GM10266 (cell line): ENCODE measurements around the gene ASXL3.

ENCODE experiments used
- DNase-seq: peaks from one replicate; pipeline ENCODE4 v3.0.0; 2012; ENCODE audit errors: extremely low spot score
- CTCF ChIP-seq: IDR thresholded peaks from 2 replicates; pipeline ENCODE4 v1.5.1; 2012; ENCODE audit warnings: mild to moderate bottlenecking, low read depth; ENCODE audit not compliant: control insufficient read depth, insufficient read depth; ENCODE audit errors: missing control alignments

The ASXL3 gene

GRCh38 chr18:33699372-33699771, 121.4 kb downstream of the ASXL3 start:
- TF ChIP-seq CTCF, result no peak
- no peak for DNase-seq

- no peak for TF ChIP-seq CTCF
- peak; percentile 30 for DNase-seq
Observed at GRCh38 chr18:33700513-33700976, 122.5 kb downstream of the ASXL3 start.

GRCh38 chr18:33702625-33703024, 124.6 kb downstream of the ASXL3 start:
- DNase-seq, result no peak
- TF ChIP-seq CTCF, result no peak

- TF ChIP-seq CTCF, result no peak
- DNase-seq, result no peak
Observed at GRCh38 chr18:33706391-33706790, 128.4 kb downstream of the ASXL3 start.

- DNase-seq, result no peak
- TF ChIP-seq CTCF, result no peak
Observed at GRCh38 chr18:33708876-33709275, 130.9 kb downstream of the ASXL3 start.

- no peak for DNase-seq
- TF ChIP-seq CTCF, result no peak
Observed at GRCh38 chr18:33710269-33710668, 132.2 kb downstream of the ASXL3 start.

GRCh38 chr18:33711514-33711913, 133.5 kb downstream of the ASXL3 start:
- no peak for DNase-seq

More at GRCh38 chr18:33711514-33711913, 133.5 kb downstream of the ASXL3 start:
- no peak for TF ChIP-seq CTCF
